OCI-LY3 (cell line): ENCODE results near the gene POLR3K.
"Not testable (repeated sequence)": the region's sequence is repeated elsewhere in the genome, so short reads cannot be mapped to it uniquely, and the experiment has no call there.

ENCODE experiments used
- H2AFZ ChIP-seq: fragments of 200-600, 300-600 bp; shearing (Covaris generic); 2 replicates; pipeline ENCODE4 v1.6.0; 2014; ENCODE audit warnings: antibody characterized with exemption, low read depth, low read length
- H3K27ac ChIP-seq: fragments of 200-600, 300-600 bp; sonication (generic); 2 replicates; pipeline ENCODE4 v1.5.1; 2014; ENCODE audit warnings: mild to moderate bottlenecking, low read length, moderate library complexity, mixed read lengths
- H3K27me3 ChIP-seq: fragments of 200-600, 300-600 bp; sonication (generic); 2 replicates; pipeline ENCODE4 v1.6.1; 2014; ENCODE audit warnings: low read depth, low read length, mixed read lengths
- H3K36me3 ChIP-seq: fragments of 200-600, 300-600 bp; sonication (generic); replicated peaks from 2 replicates; pipeline ENCODE3; 2014; ENCODE audit warnings: low read depth, low read length, mixed read lengths
- H3K4me1 ChIP-seq: fragments of 300-600, 200-600 bp; sonication (generic); 2 replicates; pipeline ENCODE4 v1.6.1; 2014; ENCODE audit warnings: low read length, mixed read lengths
- H3K4me2 ChIP-seq: fragments of 200-600, 300-600 bp; sonication (generic); 2 replicates; pipeline ENCODE4 v1.6.1; 2014; ENCODE audit warnings: low read length, mixed read lengths
- H3K4me3 ChIP-seq: fragments of 300-600, 200-600 bp; sonication (generic); 2 replicates; pipeline ENCODE4 v1.5.1; 2014; ENCODE audit warnings: antibody characterized with exemption, mild to moderate bottlenecking, low read length, moderate library complexity
- H3K79me2 ChIP-seq: fragments of 300-600, 200-600 bp; shearing (Covaris generic); 2 replicates; pipeline ENCODE4 v1.6.1; 2014; ENCODE audit warnings: mild to moderate bottlenecking, low read length, mixed read lengths
- H3K9ac ChIP-seq: fragments of 300-600, 200-600 bp; shearing (Covaris generic); 2 replicates; pipeline ENCODE4 v1.6.0; 2014; ENCODE audit warnings: mild to moderate bottlenecking, low read length, moderate library complexity
- H3K9me3 ChIP-seq: fragments of 200-600, 300-600 bp; shearing (Covaris generic); 2 replicates; pipeline ENCODE4 v1.6.1; 2014; ENCODE audit warnings: low read length, mixed read lengths; ENCODE audit not compliant: insufficient read depth
- H4K20me1 ChIP-seq: fragments of 200-600, 300-600 bp; sonication (generic); 2 replicates; pipeline ENCODE4 v1.6.1; 2016; ENCODE audit warnings: low read length, mixed read lengths; ENCODE audit not compliant: insufficient read depth
- CTCF ChIP-seq: fragments of 200-600, 300-600 bp; sonication (generic); IDR thresholded peaks from 2 replicates; pipeline ENCODE4 v1.5.1; 2014; ENCODE audit warnings: antibody characterized with exemption, low read length, low read depth
- EZH2phosphoT487 ChIP-seq: fragments of 200-600 bp; shearing (Covaris generic); IDR thresholded peaks from 2 replicates; pipeline ENCODE4 v1.6.1; 2018; ENCODE audit warnings: antibody characterized with exemption, mixed run types, low read depth

Gene POLR3K

GRCh38 chr16:47234-47633, 6.2 kb downstream of the POLR3K start:
- Histone ChIP-seq H3K9me3 (no peaks in the 10 kb centered on the region), H3K4me3 (no peak overlapping the region), H2AFZ (no peak overlapping the region), H3K79me2 (peaks cover 69% of the 10 kb centered on the region), H3K4me2 (no peak overlapping the region), H3K9ac (no peak overlapping the region), H4K20me1 (peaks cover 8% of the 10 kb centered on the region; the same call in 1 of the 2 replicates), H3K4me1 (peaks cover 6% of the 10 kb centered on the region), H3K36me3 (peaks cover 66% of the 10 kb centered on the region), H3K27me3 (no peaks in the 10 kb centered on the region), H3K27ac (no peak overlapping the region)
- TF ChIP-seq EZH2phosphoT487 (no peak), CTCF (no peak)

- not testable (repeated sequence) for H3K27me3 ChIP-seq, H3K27ac ChIP-seq, H3K4me2 ChIP-seq, H3K9ac ChIP-seq, H4K20me1 ChIP-seq, H3K4me1 ChIP-seq, H3K4me3 ChIP-seq, H2AFZ ChIP-seq, H3K9me3 ChIP-seq
- H3K79me2 ChIP-seq, result peaks cover 68% of the 10 kb centered on the region
- peaks cover 70% of the 10 kb centered on the region for H3K36me3 ChIP-seq
These were observed 6.9 kb downstream of the POLR3K start for GRCh38 chr16:46510-46909.

GRCh38 chr16:45454-45853, 8.0 kb downstream of the POLR3K start:
- TF ChIP-seq EZH2phosphoT487 (no peak), CTCF (no peak)
- H3K27ac ChIP-seq, result no peak overlapping the region
- H3K9me3 ChIP-seq, result no peaks in the 10 kb centered on the region
- no peak overlapping the region for H3K9ac ChIP-seq
- H3K4me3 ChIP-seq, result no peak overlapping the region
- peaks cover 62% of the 10 kb centered on the region for H3K36me3 ChIP-seq
- H3K4me1 ChIP-seq, result peaks cover 9% of the 10 kb centered on the region
- H3K4me2 ChIP-seq, result no peak overlapping the region
- peaks cover 3% of the 10 kb centered on the region; the same call in 1 of the 2 replicates for H4K20me1 ChIP-seq
- H3K27me3 ChIP-seq, result no peaks in the 10 kb centered on the region
- no peak overlapping the region for H2AFZ ChIP-seq
- H3K79me2 ChIP-seq, result peaks cover 61% of the 10 kb centered on the region

GRCh38 chr16:44655-45054, 8.8 kb downstream of the POLR3K start:
- peaks cover 3% of the 10 kb centered on the region; the same call in 1 of the 2 replicates for H4K20me1 ChIP-seq
- H3K9ac ChIP-seq, result no peak overlapping the region
- H3K4me2 ChIP-seq, result no peak overlapping the region
- H2AFZ ChIP-seq, result no peak overlapping the region
- no peak overlapping the region for H3K4me3 ChIP-seq
- H3K27me3 ChIP-seq, result no peaks in the 10 kb centered on the region
- peaks cover 55% of the 10 kb centered on the region for H3K79me2 ChIP-seq
- no peak for TF ChIP-seq CTCF
- no peak for TF ChIP-seq EZH2phosphoT487
- no peaks in the 10 kb centered on the region for H3K9me3 ChIP-seq
- peaks cover 61% of the 10 kb centered on the region for H3K36me3 ChIP-seq
- H3K27ac ChIP-seq, result no peak overlapping the region
- peaks cover 14% of the 10 kb centered on the region for H3K4me1 ChIP-seq

GRCh38 chr16:43294-43693, 10.1 kb downstream of the POLR3K start:
- Histone ChIP-seq H3K4me1 (peaks cover 27% of the 10 kb centered on the region), H3K9me3 (no peaks in the 10 kb centered on the region), H3K9ac (no peak overlapping the region), H3K36me3 (peaks cover 66% of the 10 kb centered on the region), H3K79me2 (peaks cover 43% of the 10 kb centered on the region), H3K4me3 (no peak overlapping the region), H2AFZ (no peak overlapping the region), H3K27ac (no peak overlapping the region), H3K4me2 (no peak overlapping the region), H3K27me3 (no peaks in the 10 kb centered on the region), H4K20me1 (peaks cover 2% of the 10 kb centered on the region; the same call in 1 of the 2 replicates)
- TF ChIP-seq EZH2phosphoT487 (no peak), CTCF (no peak)
